Astrocyte of the cerebellum (primary cell): ENCODE results near the gene PATZ1.

Experiments
- DNase-seq: peaks from one replicate; pipeline ENCODE4 v3.0.0-alpha.2; 2011; ENCODE audit warnings: low read depth
- H3K4me3 ChIP-seq: 2 replicates; pipeline ENCODE4 v1.5.1; 2011; ENCODE audit warnings: mild to moderate bottlenecking, low read depth, low read length, moderate library complexity
- in situ Hi-C: cut with HindIII; loops from 2 replicates; pipeline ENCODE4 v1.10.0; 2017; ENCODE audit warnings: low sequenced_read_pairs
- TF ChIP-seq, protein P1 (sequence below): IDR thresholded peaks from 2 replicates; pipeline ENCODE4 v1.5.1; 2012; ENCODE audit warnings: low read length, low read depth, moderate library complexity, mild to moderate bottlenecking; ENCODE audit errors: missing control alignments

The PATZ1 gene

DNA sequence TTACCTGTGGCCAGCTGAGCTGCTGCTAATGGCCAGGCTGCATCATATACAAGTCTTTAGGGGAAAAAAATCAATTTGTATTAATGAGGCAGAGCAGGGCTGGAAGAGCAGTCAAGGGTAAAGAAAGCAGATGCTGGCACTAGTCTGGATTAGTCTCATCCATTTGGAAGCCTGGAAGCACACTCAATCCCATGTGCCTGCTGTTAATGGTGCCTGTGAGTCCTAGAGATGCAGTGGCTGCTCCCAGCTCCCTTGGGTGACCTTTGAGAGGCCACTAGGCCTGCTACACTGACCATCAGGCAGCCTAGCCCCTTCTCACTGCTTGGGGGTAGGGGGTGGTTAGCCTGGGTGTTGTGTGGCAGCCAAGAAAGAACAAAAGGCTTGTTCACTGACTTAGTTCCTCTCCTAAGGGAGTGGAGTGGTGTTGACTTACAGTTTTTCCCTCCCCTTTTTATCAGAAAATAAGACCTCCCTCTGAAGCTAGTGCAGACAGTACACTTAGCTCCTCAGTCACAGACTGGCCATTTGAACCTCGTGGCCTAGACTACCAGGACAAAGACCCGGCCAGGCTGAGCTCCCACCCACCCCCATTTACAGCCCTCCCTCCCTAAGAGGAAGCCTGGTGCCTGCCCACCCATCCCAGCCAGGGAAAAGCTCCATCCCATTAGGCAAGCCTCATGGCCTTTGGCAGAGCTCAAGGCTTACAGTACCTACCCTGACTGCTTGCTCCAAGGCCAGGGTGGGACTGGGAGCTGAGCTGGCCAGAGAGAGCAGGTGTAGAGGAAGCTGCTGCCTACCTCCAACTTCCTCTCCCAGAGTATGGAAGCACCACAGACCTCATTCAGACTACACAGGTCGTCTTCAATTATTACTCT, 61.6 kb downstream of the PATZ1 start:
- no peak for DNase-seq
- in situ Hi-C loops: no loop called here
- no peak overlapping the region for H3K4me3 ChIP-seq
- TF ChIP-seq, protein P1, sequence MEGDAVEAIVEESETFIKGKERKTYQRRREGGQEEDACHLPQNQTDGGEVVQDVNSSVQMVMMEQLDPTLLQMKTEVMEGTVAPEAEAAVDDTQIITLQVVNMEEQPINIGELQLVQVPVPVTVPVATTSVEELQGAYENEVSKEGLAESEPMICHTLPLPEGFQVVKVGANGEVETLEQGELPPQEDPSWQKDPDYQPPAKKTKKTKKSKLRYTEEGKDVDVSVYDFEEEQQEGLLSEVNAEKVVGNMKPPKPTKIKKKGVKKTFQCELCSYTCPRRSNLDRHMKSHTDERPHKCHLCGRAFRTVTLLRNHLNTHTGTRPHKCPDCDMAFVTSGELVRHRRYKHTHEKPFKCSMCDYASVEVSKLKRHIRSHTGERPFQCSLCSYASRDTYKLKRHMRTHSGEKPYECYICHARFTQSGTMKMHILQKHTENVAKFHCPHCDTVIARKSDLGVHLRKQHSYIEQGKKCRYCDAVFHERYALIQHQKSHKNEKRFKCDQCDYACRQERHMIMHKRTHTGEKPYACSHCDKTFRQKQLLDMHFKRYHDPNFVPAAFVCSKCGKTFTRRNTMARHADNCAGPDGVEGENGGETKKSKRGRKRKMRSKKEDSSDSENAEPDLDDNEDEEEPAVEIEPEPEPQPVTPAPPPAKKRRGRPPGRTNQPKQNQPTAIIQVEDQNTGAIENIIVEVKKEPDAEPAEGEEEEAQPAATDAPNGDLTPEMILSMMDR: no peak

DNA sequence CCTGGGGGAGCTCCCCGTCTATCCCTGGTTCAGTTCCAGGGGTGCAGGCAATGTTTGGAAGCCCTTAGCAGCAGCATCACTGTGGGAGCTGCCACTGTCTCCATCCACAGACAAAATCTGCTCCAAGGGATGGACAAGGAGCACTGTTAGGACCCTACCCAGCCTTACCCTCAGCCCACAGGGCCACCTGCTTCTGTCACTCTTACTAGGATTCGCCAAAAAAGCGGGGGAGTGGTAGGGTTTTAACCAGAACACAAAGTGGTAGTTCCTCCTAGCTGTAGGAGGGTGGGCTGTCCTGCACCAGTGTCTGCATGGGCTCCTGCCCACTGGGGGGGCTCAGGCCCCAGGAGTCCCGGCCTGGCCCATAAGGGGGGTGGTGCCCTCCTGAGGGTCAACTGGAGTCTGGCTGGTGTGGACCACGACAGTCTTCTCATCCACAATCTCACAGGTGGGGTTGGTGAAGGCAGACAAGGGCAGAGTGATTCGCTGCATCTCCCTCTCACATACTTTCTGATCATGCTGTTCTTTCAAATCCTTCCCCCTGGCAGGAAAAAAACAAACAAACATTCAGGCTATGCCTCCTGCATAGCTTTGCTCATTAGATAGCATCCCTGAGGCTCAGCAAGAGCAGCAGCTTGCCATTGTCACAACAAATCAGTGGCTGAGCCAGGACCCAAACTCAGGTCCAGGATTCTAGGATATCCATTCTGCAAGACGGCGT, 63.2 kb downstream of the PATZ1 start:
- DNase-seq: no peak
- in situ Hi-C loops: no loop called here
- TF ChIP-seq, protein P1: no peak
- no peak overlapping the region for H3K4me3 ChIP-seq

GRCh38 chr22:31281733-31282132, 64.4 kb downstream of the PATZ1 start:
- no peak for DNase-seq
- H3K4me3 ChIP-seq: no peak overlapping the region
- in situ Hi-C loops: no loop called here
- TF ChIP-seq, protein P1: no peak

- H3K4me3 ChIP-seq: no peak overlapping the region
- in situ Hi-C loops: loop anchor here (5.0 kb wide), 1 partner anchor 73 kb away; no protein-coding TSS in a partner anchor
- DNase-seq: no peak
- TF ChIP-seq, protein P1: no peak
Observed at GRCh38 chr22:31279821-31280505, 66.2 kb downstream of the PATZ1 start.

DNA sequence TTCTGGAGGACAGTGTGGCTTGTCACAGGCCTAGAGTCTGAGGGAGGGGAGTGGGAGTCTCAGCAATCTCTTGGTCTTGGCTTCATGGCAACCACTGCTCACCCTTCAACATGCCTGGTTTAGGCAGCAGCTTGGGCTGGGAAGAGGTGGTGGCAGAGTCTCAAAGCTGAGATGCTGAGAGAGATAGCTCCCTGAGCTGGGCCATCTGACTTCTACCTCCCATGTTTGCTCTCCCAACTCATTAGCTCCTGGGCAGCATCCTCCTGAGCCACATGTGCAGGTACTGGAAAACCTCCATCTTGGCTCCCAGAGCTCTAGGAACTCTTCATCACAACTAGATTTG, 66.8 kb downstream of the PATZ1 start:
- DNase-seq: no peak
- no peak overlapping the region for H3K4me3 ChIP-seq
- TF ChIP-seq, protein P1: no peak
- in situ Hi-C loops: loop anchor here (5.0 kb wide), 1 partner anchor 72 kb away; no protein-coding TSS in a partner anchor

- H3K4me3 ChIP-seq: no peak overlapping the region
- TF ChIP-seq, protein P1: no peak
- no peak for DNase-seq
- in situ Hi-C loops: loop anchor here (5.0 kb wide), 1 partner anchor 71 kb away; no protein-coding TSS in a partner anchor
Observed at GRCh38 chr22:31278626-31279326, 67.4 kb downstream of the PATZ1 start.
